SK-N-SH treated with all-trans-retinoic acid at 6 μM for 48 hours (cell line): ENCODE data around the gene PGPEP1.

Source experiments
- ATAC-seq: fragments of 200-7000 bp; cut with Tn5 transposase; 3 replicates; pipeline ENCODE4 v1.9.1; 2020; ENCODE audit warnings: mild to moderate bottlenecking, moderate library complexity
- ARNTL ChIP-seq: fragments of 450-650 bp; formaldehyde crosslinking; IDR thresholded peaks from 2 replicates; pipeline ENCODE4 v1.5.0; 2020; ENCODE audit warnings: low read depth, mild to moderate bottlenecking, moderate library complexity, borderline replicate concordance
- CSDC2 ChIP-seq: fragments of 250-450 bp; sonication (Bioruptor Pico); IDR thresholded peaks from 2 replicates; pipeline ENCODE4 v1.5.0; 2020; ENCODE audit warnings: mild to moderate bottlenecking, moderate library complexity
- CSRNP3 ChIP-seq: fragments of 250-450 bp; sonication (Bioruptor Pico); IDR thresholded peaks from 2 replicates; pipeline ENCODE4 v1.5.1; 2021; ENCODE audit warnings: mild to moderate bottlenecking, moderate library complexity
- ESRRG ChIP-seq: fragments of 250-450 bp; sonication (Bioruptor Pico); IDR thresholded peaks from 2 replicates; pipeline ENCODE4 v1.6.1; 2021; ENCODE audit warnings: mild to moderate bottlenecking
- GLIS3 ChIP-seq: fragments of 250-450 bp; sonication (Bioruptor Pico); IDR thresholded peaks from 2 replicates; pipeline ENCODE4 v1.5.0; 2020; ENCODE audit warnings: mild to moderate bottlenecking, moderate library complexity
- ISL1 ChIP-seq: fragments of 250-450 bp; sonication (Bioruptor Pico); IDR thresholded peaks from 2 replicates; pipeline ENCODE4 v2.1.2; 2022; ENCODE audit warnings: mild to moderate bottlenecking, moderate library complexity
- OSR1 ChIP-seq: fragments of 250-450 bp; sonication (Bioruptor Pico); IDR thresholded peaks from 2 replicates; pipeline ENCODE4 v1.8.0; 2022; ENCODE audit warnings: moderate library complexity, mild to moderate bottlenecking, inconsistent platforms
- POU6F1 ChIP-seq: fragments of 250-450 bp; sonication (Bioruptor Pico); IDR thresholded peaks from 2 replicates; pipeline ENCODE4 v1.8.0; 2021; ENCODE audit warnings: low read depth, mild to moderate bottlenecking, moderate library complexity, borderline replicate concordance
- PPARA ChIP-seq: fragments of 250-450 bp; sonication (Bioruptor Pico); IDR thresholded peaks from 2 replicates; pipeline ENCODE4 v1.5.0; 2020; ENCODE audit warnings: mild to moderate bottlenecking, borderline replicate concordance
- RARB ChIP-seq: fragments of 250-450 bp; sonication (Bioruptor Pico); IDR thresholded peaks from 2 replicates; pipeline ENCODE4 v1.8.0; 2021; ENCODE audit warnings: mild to moderate bottlenecking, moderate library complexity
- SNAI2 ChIP-seq: fragments of 250-450 bp; sonication (Bioruptor Pico); IDR thresholded peaks from 2 replicates; pipeline ENCODE4 v1.5.0; 2020; ENCODE audit warnings: mild to moderate bottlenecking, moderate library complexity
- TCF4 ChIP-seq: fragments of 250-450 bp; sonication (Bioruptor Pico); IDR thresholded peaks from 2 replicates; pipeline ENCODE4 v1.8.0; 2021; ENCODE audit warnings: mild to moderate bottlenecking, moderate library complexity, borderline replicate concordance
- TOX ChIP-seq: fragments of 250-450 bp; sonication (Bioruptor Pico); IDR thresholded peaks from 2 replicates; pipeline ENCODE4 v1.8.0; 2021; ENCODE audit warnings: mild to moderate bottlenecking, moderate library complexity, borderline replicate concordance
- ZC3H10 ChIP-seq: fragments of 250-450 bp; sonication (Bioruptor Pico); IDR thresholded peaks from 2 replicates; pipeline ENCODE4 v1.5.1; 2021; ENCODE audit warnings: mild to moderate bottlenecking, moderate library complexity
- ZFP3 ChIP-seq: fragments of 250-450 bp; sonication (Bioruptor Pico); IDR thresholded peaks from 2 replicates; pipeline ENCODE4 v1.5.0; 2020; ENCODE audit warnings: mild to moderate bottlenecking, moderate library complexity
- ZFP30 ChIP-seq: fragments of 450-650 bp; formaldehyde crosslinking; IDR thresholded peaks from 2 replicates; pipeline ENCODE4 v1.5.0; 2022; ENCODE audit warnings: mild to moderate bottlenecking, moderate library complexity
- ZNF565 ChIP-seq: fragments of 450-650 bp; formaldehyde crosslinking; conservative IDR thresholded peaks from 2 replicates; pipeline ENCODE4 v1.5.0; 2020; ENCODE audit warnings: low read depth, mild to moderate bottlenecking, moderate library complexity
- ZNF70 ChIP-seq: fragments of 450-650 bp; formaldehyde crosslinking; IDR thresholded peaks from 2 replicates; pipeline ENCODE4 v1.5.0; 2020; ENCODE audit warnings: mild to moderate bottlenecking, moderate library complexity
- ZNF8 ChIP-seq: fragments of 450-650 bp; formaldehyde crosslinking; IDR thresholded peaks from 2 replicates; pipeline ENCODE4 v1.5.0; 2020; ENCODE audit warnings: mild to moderate bottlenecking, moderate library complexity
- TF ChIP-seq, protein P1 (sequence below): fragments of 250-450 bp; sonication (Bioruptor Pico); IDR thresholded peaks from 2 replicates; pipeline ENCODE4 v1.5.0; 2020; ENCODE audit warnings: mild to moderate bottlenecking, moderate library complexity
- TF ChIP-seq, protein P2 (sequence below): fragments of 250-450 bp; sonication (Bioruptor Pico); IDR thresholded peaks from 2 replicates; pipeline ENCODE4 v1.8.0; 2020; ENCODE audit warnings: mild to moderate bottlenecking, moderate library complexity, borderline replicate concordance

The PGPEP1 gene

DNA sequence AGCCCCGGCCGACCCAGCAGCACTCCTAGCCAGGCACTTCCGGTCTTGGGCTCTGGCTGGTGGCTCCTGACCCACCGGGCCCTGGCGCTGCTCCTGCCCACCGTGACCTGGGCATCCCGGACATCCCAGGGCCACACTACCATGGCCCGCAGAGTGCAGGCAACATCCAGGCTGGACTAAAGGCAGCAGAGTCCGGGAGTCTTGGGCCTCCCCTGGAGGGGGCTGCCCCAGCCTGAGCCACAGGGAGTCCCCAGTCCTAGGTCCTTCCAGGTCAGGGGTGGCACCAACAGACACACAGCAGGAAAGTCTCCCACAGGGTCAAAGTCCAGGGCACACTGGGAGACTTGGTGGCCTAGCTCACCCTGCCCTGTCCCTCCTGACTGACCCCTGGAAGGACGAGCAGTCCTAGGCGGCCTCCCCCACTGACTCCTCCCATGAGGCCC lies 28.3 kb upstream of the PGPEP1 start (continued):
- TF ChIP-seq POU6F1 (CRISPR knock-in tag) (no peak), CSDC2 (CRISPR knock-in tag) (no peak), ARNTL (no peak), ZFP30 (no peak), ISL1 (no peak)

DNA sequence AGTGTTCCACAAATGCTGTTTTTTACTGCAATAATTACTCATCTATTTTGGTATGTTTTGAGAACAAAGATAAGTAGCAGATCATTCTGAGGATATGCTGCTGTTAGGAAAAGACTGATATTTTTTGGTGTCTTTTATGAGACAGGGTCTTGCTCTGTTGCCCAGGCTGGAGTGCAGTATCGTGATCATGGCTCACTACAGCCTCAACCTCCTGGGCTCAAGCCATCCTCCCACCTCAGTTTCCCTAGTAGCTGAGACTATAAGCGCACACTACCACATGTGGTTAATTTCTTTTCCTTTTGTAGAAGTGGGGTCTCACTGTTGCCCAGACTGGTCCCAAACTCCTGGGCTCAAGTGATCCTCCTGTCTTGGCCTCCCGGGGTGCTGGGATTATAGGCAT lies 27.0 kb upstream of the PGPEP1 start:
- no peak for ATAC-seq
- no peak for TF ChIP-seq ESRRG (CRISPR knock-in tag)
- no peak for TF ChIP-seq TOX (CRISPR knock-in tag)
- no peak for TF ChIP-seq ARNTL
- TF ChIP-seq PPARA (CRISPR knock-in tag): no peak
- TF ChIP-seq RARB (CRISPR knock-in tag): no peak
- TF ChIP-seq ZC3H10: no peak
- TF ChIP-seq CSRNP3 (CRISPR knock-in tag): no peak
- TF ChIP-seq ZFP3 (CRISPR knock-in tag): no peak
- no peak for TF ChIP-seq POU6F1 (CRISPR knock-in tag)
- no peak for TF ChIP-seq ZNF70 (CRISPR knock-in tag)
- TF ChIP-seq SNAI2 (CRISPR knock-in tag): no peak
- TF ChIP-seq ZFP30: no peak
- no peak for TF ChIP-seq GLIS3 (CRISPR knock-in tag)
- TF ChIP-seq ZNF8: no peak
- TF ChIP-seq, all 23 proteins: peak for 0

- no peak for TF ChIP-seq CSDC2 (CRISPR knock-in tag)
- no peak for TF ChIP-seq GLIS3 (CRISPR knock-in tag)
- TF ChIP-seq TOX (CRISPR knock-in tag): no peak
- no peak for TF ChIP-seq ZFP30
- TF ChIP-seq, protein P1, sequence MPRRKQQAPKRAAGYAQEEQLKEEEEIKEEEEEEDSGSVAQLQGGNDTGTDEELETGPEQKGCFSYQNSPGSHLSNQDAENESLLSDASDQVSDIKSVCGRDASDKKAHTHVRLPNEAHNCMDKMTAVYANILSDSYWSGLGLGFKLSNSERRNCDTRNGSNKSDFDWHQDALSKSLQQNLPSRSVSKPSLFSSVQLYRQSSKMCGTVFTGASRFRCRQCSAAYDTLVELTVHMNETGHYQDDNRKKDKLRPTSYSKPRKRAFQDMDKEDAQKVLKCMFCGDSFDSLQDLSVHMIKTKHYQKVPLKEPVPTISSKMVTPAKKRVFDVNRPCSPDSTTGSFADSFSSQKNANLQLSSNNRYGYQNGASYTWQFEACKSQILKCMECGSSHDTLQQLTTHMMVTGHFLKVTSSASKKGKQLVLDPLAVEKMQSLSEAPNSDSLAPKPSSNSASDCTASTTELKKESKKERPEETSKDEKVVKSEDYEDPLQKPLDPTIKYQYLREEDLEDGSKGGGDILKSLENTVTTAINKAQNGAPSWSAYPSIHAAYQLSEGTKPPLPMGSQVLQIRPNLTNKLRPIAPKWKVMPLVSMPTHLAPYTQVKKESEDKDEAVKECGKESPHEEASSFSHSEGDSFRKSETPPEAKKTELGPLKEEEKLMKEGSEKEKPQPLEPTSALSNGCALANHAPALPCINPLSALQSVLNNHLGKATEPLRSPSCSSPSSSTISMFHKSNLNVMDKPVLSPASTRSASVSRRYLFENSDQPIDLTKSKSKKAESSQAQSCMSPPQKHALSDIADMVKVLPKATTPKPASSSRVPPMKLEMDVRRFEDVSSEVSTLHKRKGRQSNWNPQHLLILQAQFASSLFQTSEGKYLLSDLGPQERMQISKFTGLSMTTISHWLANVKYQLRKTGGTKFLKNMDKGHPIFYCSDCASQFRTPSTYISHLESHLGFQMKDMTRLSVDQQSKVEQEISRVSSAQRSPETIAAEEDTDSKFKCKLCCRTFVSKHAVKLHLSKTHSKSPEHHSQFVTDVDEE (CRISPR knock-in tag): no peak
- TF ChIP-seq ZC3H10: no peak
- no peak for TF ChIP-seq OSR1
- no peak for TF ChIP-seq ZFP3 (CRISPR knock-in tag)
- TF ChIP-seq ZNF565: no peak
- no peak for TF ChIP-seq RARB (CRISPR knock-in tag)
- no peak for TF ChIP-seq ZNF70 (CRISPR knock-in tag)
- no peak for ATAC-seq
Observed at GRCh38 chr19:18317961-18318800, 22.2 kb upstream of the PGPEP1 start.

DNA sequence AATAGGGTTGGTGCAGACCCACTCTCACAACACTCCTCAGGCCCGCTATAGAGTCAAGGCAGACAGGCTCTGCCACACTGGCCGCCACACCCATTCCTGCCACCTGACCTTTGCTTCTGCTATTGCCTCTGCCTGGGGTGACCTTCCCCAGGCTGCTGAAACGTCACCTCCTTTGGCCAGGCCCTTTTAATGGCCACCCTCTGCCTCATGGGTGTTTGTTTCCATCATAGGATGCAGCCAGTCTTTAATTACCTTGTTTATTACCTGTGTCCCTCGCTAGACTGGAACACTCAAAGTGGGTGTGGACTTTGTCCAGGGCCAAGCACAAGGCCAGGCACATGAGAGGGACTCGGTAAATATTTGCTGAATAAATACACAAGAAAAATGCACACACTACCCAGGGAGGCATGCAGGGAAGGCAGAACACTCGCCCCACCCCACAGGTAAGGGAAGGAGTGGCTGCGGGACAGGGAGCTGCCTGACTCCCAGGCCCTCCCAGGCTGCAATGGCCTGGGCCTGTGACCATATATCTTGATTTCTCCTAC lies 20.7 kb upstream of the PGPEP1 start:
- TF ChIP-seq TCF4 (CRISPR knock-in tag): no peak
- no peak for TF ChIP-seq PPARA (CRISPR knock-in tag)
- TF ChIP-seq POU6F1 (CRISPR knock-in tag): no peak
- no peak for TF ChIP-seq ZNF70 (CRISPR knock-in tag)
- TF ChIP-seq ZFP3 (CRISPR knock-in tag): no peak
- no peak for TF ChIP-seq OSR1
- TF ChIP-seq GLIS3 (CRISPR knock-in tag): no peak
- no peak for TF ChIP-seq SNAI2 (CRISPR knock-in tag)
- TF ChIP-seq ZNF565: no peak
- TF ChIP-seq RARB (CRISPR knock-in tag): no peak
- TF ChIP-seq ISL1: no peak
- TF ChIP-seq, protein P2, sequence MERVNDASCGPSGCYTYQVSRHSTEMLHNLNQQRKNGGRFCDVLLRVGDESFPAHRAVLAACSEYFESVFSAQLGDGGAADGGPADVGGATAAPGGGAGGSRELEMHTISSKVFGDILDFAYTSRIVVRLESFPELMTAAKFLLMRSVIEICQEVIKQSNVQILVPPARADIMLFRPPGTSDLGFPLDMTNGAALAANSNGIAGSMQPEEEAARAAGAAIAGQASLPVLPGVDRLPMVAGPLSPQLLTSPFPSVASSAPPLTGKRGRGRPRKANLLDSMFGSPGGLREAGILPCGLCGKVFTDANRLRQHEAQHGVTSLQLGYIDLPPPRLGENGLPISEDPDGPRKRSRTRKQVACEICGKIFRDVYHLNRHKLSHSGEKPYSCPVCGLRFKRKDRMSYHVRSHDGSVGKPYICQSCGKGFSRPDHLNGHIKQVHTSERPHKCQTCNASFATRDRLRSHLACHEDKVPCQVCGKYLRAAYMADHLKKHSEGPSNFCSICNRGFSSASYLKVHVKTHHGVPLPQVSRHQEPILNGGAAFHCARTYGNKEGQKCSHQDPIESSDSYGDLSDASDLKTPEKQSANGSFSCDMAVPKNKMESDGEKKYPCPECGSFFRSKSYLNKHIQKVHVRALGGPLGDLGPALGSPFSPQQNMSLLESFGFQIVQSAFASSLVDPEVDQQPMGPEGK: no peak
- no peak for TF ChIP-seq CSRNP3 (CRISPR knock-in tag)
- ATAC-seq: no peak
